ENCODE measurements around the gene CPT1C. TPM values are rescaled to one million over a fixed set of nuclear protein-coding genes. Genes with fewer than 3 reads are reported as not detected.

Gene CPT1C
- total RNA-seq (under 1 TPM; 0.47 to 0.59 TPM), total RNA-seq (0 to 1.6 (median 0.40) reads per million in 172 experiments)
- 0.24 TPM for polyA plus RNA-seq (2013, experiment 1 of 2)
- 0.67 TPM for polyA plus RNA-seq (2013, experiment 2 of 2)

DNA sequence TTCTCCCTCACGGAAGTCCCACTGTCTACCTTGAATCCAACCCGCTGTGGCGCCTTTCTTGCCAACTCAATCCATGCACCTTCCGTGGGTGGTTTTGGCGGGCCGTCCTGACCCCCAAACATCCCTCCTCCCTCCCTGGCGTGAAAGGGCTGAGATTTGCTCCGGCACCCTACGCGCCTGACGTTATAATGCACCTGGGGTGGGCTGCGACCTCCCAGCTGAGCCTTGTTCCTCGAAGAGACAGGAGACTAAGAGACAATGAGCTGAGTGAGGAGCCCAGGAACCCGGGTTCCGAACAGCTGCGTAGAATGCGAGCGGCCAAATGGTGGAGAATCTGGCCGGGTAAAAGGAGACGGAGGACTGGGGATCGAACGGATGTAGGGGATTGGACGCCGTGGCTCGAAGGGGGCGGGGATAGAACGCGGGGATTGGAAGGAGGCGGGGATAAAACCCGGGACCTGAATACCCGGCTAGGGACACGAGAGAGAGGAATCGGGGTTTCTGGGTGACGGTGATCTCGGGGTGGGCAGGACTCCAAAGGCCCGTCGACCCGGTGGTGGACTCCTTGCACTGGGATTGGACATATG lies at the start of gene CPT1C:
Gene CPT1C, plus strand, starts transcription at position 461 of the 587 bp plus-strand sequence. CDS start 1,137 bp downstream, outside the sequence.
- peak within 1 kb of the TSS; percentile 85 for H3K4me3 Mint-ChIP-seq
- no peak within 1 kb of the TSS for H3K27ac ChIP-seq (ENCODE audit: low read depth in 1 of 2, low read length in 2 of 2)
- no peaks in the 10 kb centered on the region for H3K9me3 Mint-ChIP-seq
- peak in 11 of 14 experiments; percentile 27 to 79 (median 53) for DNase-seq
- ChIA-PET POLR2A (interaction anchor here (1.5 to 2.0 kb wide), 3 partner anchors 15 to 75 kb away, joined by 5 to 6 read pairs (median 6); partner anchors contain the start of gene AP2A1), CTCF (interaction anchor here (1.2 kb wide), 1 partner anchor 10 kb away, joined by 3 read pairs; no protein-coding TSS in a partner anchor)
- intact Hi-C loops (cut with DNase I, micrococcal nuclease): loop anchor here in 1 of 2 experiments (1.0 kb wide), 1 partner anchor 23 kb away; no protein-coding TSS in a partner anchor
- peaks cover 24% of the 10 kb centered on the region for H3K36me3 Mint-ChIP-seq (ENCODE audit: low read depth)
- H3K27ac Mint-ChIP-seq: peak within 1 kb of the TSS; percentile 24
- H3K4me1 ChIP-seq (ENCODE audit: insufficient read depth, low read length): peaks cover 30% of the 10 kb centered on the region
- peaks cover 25% of the 10 kb centered on the region for H3K27me3 Mint-ChIP-seq
- TF ChIP-seq, protein P1, sequence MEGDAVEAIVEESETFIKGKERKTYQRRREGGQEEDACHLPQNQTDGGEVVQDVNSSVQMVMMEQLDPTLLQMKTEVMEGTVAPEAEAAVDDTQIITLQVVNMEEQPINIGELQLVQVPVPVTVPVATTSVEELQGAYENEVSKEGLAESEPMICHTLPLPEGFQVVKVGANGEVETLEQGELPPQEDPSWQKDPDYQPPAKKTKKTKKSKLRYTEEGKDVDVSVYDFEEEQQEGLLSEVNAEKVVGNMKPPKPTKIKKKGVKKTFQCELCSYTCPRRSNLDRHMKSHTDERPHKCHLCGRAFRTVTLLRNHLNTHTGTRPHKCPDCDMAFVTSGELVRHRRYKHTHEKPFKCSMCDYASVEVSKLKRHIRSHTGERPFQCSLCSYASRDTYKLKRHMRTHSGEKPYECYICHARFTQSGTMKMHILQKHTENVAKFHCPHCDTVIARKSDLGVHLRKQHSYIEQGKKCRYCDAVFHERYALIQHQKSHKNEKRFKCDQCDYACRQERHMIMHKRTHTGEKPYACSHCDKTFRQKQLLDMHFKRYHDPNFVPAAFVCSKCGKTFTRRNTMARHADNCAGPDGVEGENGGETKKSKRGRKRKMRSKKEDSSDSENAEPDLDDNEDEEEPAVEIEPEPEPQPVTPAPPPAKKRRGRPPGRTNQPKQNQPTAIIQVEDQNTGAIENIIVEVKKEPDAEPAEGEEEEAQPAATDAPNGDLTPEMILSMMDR (IDR thresholded peaks at IDR 0.05): no peak
- H3K4me3 ChIP-seq (ENCODE audit: low read length): peak within 1 kb of the TSS; percentile 56
- ATAC-seq (ENCODE audit: poor library complexity): peak; percentile 79
- peaks cover 9% of the 10 kb centered on the region for H3K36me3 ChIP-seq (ENCODE audit: insufficient read depth, low read length)
- peaks cover 21% of the 10 kb centered on the region for H3K4me1 Mint-ChIP-seq (ENCODE audit: low read depth)
- peaks cover 14 to 15% of the 10 kb centered on the region in 2 experiments for H3K27me3 ChIP-seq (ENCODE audit: control insufficient read depth in 1 of 2, insufficient read depth in 2 of 2, low read length in 2 of 2)
- peaks cover 0 to 5% of the 10 kb centered on the region in 2 experiments for H3K9me3 ChIP-seq (ENCODE audit: control insufficient read depth in 1 of 2, insufficient read depth in 1 of 2, low read length in 2 of 2)

DNA sequence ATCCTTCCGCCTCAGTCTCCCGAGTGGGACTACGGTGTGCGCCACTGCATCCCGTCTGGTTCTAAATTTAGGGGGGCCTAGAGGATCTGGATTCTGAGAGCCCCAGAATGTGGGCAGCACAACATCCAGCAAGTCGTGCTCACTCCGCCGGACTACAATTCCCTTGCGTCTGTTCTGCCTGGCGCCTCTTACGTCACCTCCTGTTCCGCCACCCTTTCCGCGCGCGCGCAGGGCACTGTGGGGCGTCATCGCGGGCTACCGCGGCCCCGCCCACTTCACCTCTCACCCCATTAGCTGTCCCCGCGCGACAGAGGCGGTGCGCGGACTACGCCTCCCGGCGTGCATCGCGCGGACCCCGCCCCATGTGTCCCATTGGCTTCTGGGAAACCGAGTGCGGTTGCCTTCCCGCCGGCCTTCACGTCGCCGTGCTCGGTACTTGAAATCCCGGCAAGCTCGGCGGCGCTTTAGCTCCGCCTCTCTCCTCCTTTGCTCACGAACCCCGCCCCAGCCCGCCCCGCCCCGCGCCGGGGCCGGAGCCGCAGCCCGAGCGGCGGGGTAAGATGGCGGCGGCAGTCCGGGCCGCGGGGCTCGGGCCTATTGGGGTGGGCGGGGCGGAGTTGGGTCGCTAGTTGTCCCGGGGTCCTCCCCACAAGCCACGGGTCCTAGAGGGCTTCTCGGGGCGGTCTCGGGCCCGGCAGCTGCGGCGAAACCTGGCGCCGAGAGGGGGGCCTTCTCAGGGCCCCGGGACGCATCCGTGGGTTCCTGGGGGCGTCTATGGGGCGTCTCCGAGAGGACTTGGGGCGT lies 49.0 kb upstream of the CPT1C start, which contains the start of gene SCAF1:
Gene SCAF1, plus strand, starts transcription at position 522 of the 804 bp plus-strand sequence. CDS start 2,818 bp downstream, outside the sequence.
- peak within 1 kb of the TSS; percentile 91 to 96 for H3K27ac ChIP-seq (ENCODE audit: low read depth in 1 of 2, low read length in 2 of 2)
- Mint-ChIP-seq H3K27ac (peak within 1 kb of the TSS; percentile 97), H3K4me1 (ENCODE audit: low read depth) (peaks cover 71% of the 10 kb centered on the region), H3K27me3 (no peaks in the 10 kb centered on the region), H3K36me3 (ENCODE audit: low read depth) (peaks cover 18% of the 10 kb centered on the region), H3K4me3 (peak within 1 kb of the TSS; percentile 95), H3K9me3 (no peaks in the 10 kb centered on the region)
- peaks cover 70% of the 10 kb centered on the region for H3K4me1 ChIP-seq (ENCODE audit: insufficient read depth, low read length)
- peak; percentile 66 for ATAC-seq (ENCODE audit: poor library complexity)
- peak; percentile 97 to 100 (median 99) for DNase-seq
- intact Hi-C loops (cut with DNase I, micrococcal nuclease): loop anchor here (1.0 to 5.0 kb wide), 6 partner anchors 23 to 385 kb away; partner anchors contain the start of genes AKT1S1 (in 1 of the 2), BCL2L12 (in 1 of the 2), IRF3 (in 1 of the 2) and TBC1D17 (in 1 of the 2)
- no peaks in the 10 kb centered on the region for H3K27me3 ChIP-seq (ENCODE audit: control insufficient read depth in 1 of 2, insufficient read depth in 2 of 2, low read length in 2 of 2)
- peak within 1 kb of the TSS; percentile 99 for H3K4me3 ChIP-seq (ENCODE audit: low read length)
- TF ChIP-seq, protein P1 (IDR thresholded peaks at IDR 0.05): no peak
- ChIA-PET POLR2A (interaction anchor here (0.6 to 5.5 kb wide), 26 partner anchors 19 to 1023 kb away, joined by 3 to 125 read pairs (median 4); partner anchors contain the start of genes AKT1S1, AP2A1, BCL2L12 and FUZ), CTCF (interaction anchor here (1.0 to 1.2 kb wide), 3 partner anchors 31 to 145 kb away, joined by 3 to 6 read pairs (median 3); no protein-coding TSS in a partner anchor)
- H3K36me3 ChIP-seq (ENCODE audit: insufficient read depth, low read length): peaks cover 24% of the 10 kb centered on the region
- H3K9me3 ChIP-seq (ENCODE audit: control insufficient read depth in 1 of 2, insufficient read depth in 1 of 2, low read length in 2 of 2): no peaks in the 10 kb centered on the region

Data from CD4-positive, alpha-beta T cell (primary cell).